ENCODE data around the gene SLC25A21.

Gene SLC25A21

DNA sequence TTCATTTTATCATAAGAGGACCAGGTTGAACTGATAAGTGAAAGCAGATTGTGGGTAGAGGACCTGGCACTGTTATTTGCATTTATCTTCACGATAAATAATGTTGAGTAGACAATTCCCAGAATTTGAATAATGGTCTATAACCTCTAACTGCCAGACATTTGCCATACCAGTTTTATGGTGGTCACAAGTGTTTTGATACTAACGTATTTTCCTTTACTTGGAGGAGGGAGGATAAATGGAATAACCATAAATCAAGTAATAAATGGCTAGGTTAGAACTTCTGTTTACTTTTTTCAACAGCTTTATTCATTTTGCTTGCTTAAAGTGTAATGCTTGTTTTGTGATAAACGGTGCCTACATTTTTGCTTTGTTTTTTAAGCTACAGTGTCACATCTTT lies 501.3 kb downstream of the SLC25A21 start:
- H3K27ac ChIP-seq (ENCODE audit: low read depth, low read length): no peak overlapping the region
- no peaks in the 10 kb centered on the region for H3K9me2 ChIP-seq (replicated peaks; ENCODE audit: control insufficient read depth, low read length)
- no peaks in the 10 kb centered on the region for H3K9me3 ChIP-seq (ENCODE audit: control insufficient read depth, insufficient read depth, low read length)
- no peaks in the 10 kb centered on the region for H3K4me1 ChIP-seq (ENCODE audit: control insufficient read depth, low read length)
- no peaks in the 10 kb centered on the region for H3K27me3 ChIP-seq (ENCODE audit: control insufficient read depth, low read length)
- H4K20me1 ChIP-seq (ENCODE audit: control insufficient read depth, insufficient read depth, low read depth, low read length): no peaks in the 10 kb centered on the region
- H3K79me2 ChIP-seq (ENCODE audit: control insufficient read depth, low read length): no peaks in the 10 kb centered on the region
- no peaks in the 10 kb centered on the region for H3K36me3 ChIP-seq (ENCODE audit: control insufficient read depth, low read length)
- no peak for TF ChIP-seq EZH2phosphoT487 (IDR thresholded peaks at IDR 0.05; ENCODE audit: borderline replicate concordance, low read length)
- TF ChIP-seq, protein P1, sequence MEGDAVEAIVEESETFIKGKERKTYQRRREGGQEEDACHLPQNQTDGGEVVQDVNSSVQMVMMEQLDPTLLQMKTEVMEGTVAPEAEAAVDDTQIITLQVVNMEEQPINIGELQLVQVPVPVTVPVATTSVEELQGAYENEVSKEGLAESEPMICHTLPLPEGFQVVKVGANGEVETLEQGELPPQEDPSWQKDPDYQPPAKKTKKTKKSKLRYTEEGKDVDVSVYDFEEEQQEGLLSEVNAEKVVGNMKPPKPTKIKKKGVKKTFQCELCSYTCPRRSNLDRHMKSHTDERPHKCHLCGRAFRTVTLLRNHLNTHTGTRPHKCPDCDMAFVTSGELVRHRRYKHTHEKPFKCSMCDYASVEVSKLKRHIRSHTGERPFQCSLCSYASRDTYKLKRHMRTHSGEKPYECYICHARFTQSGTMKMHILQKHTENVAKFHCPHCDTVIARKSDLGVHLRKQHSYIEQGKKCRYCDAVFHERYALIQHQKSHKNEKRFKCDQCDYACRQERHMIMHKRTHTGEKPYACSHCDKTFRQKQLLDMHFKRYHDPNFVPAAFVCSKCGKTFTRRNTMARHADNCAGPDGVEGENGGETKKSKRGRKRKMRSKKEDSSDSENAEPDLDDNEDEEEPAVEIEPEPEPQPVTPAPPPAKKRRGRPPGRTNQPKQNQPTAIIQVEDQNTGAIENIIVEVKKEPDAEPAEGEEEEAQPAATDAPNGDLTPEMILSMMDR (IDR thresholded peaks at IDR 0.05; ENCODE audit: low read depth, low read length, poor library complexity, severe bottlenecking): no peak
- no peak overlapping the region for H3K4me3 ChIP-seq (ENCODE audit: low read length)
- H3F3A ChIP-seq (ENCODE audit: control insufficient read depth, insufficient read depth): no peaks in the 10 kb centered on the region
- H3K4me2 ChIP-seq (ENCODE audit: low read length): no peak overlapping the region

DNA sequence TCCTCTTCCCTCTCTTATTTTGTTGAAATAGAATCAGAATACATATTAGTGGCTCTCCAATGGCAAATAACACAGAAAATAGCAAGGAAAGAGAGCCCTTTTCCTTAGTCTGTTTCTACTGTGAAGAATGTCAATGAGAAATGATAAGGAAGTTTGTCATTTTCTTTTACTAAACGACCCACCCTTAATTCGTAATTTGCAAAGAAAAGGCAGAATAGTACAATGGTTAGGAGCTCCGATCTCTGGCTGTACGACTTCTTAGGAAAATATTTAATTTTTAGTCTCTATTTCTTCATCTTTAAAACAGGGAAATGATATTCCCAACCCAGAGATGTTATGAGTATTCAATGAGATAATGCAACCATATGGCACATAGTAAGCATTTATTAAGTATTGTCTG lies 504.7 kb downstream of the SLC25A21 start:
- Histone ChIP-seq H3K9me2 (replicated peaks; ENCODE audit: control insufficient read depth, low read length) (no peaks in the 10 kb centered on the region), H3K27ac (ENCODE audit: low read depth, low read length) (no peak overlapping the region), H3F3A (ENCODE audit: control insufficient read depth, insufficient read depth) (no peaks in the 10 kb centered on the region), H4K20me1 (ENCODE audit: control insufficient read depth, insufficient read depth, low read depth, low read length) (no peaks in the 10 kb centered on the region), H3K27me3 (ENCODE audit: control insufficient read depth, low read length) (no peaks in the 10 kb centered on the region), H3K36me3 (ENCODE audit: control insufficient read depth, low read length) (no peaks in the 10 kb centered on the region), H3K79me2 (ENCODE audit: control insufficient read depth, low read length) (no peaks in the 10 kb centered on the region), H3K4me1 (ENCODE audit: control insufficient read depth, low read length) (no peaks in the 10 kb centered on the region), H3K4me3 (ENCODE audit: low read length) (no peak overlapping the region), H3K9me3 (ENCODE audit: control insufficient read depth, insufficient read depth, low read length) (peaks cover 10% of the 10 kb centered on the region; the same call in 1 of the 2 replicates), H3K4me2 (ENCODE audit: low read length) (no peak overlapping the region)
- no peak for TF ChIP-seq EZH2phosphoT487 (IDR thresholded peaks at IDR 0.05; ENCODE audit: borderline replicate concordance, low read length)
- TF ChIP-seq, protein P1 (IDR thresholded peaks at IDR 0.05; ENCODE audit: low read depth, low read length, poor library complexity, severe bottlenecking): no peak

DNA sequence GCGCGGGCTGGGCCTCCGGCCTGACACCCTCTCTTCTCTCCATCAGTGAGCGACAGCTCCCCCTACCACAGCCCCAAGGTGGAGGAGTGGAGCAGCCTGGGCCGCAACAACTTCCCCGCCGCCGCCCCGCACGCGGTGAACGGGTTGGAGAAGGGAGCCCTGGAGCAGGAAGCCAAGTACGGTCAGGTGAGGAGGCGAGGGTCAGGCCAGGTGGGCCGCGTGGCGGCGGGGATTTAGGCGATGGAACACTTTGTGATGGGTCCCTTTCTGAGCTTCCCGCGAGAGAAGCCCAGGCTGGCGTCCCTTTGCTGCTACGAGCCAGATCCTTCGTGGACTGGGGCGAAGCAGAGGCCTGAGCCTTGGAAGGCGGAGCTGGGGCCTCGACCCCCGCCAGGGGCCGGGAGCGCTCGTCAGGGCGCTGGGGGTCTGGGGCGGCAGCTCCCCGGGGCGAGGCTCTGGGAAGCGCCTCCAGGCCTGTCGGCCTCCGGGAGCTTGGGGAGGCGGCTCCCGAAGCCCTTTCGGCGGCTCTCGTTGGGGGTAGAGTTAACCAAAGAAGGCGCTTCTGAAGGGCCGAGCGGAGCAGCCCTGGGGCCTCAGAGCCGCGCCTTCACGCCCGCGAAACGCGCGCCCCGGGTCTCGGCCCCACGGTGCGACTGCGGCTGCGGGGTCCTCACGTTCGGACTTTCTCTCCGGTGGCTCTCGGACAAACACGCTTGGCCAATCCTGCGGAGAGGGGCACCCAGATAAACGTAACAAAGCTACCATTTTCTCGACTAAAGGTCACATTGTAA lies 505.8 kb downstream of the SLC25A21 start:
- no peak overlapping the region for H3K4me3 ChIP-seq (ENCODE audit: low read length)
- H4K20me1 ChIP-seq (ENCODE audit: control insufficient read depth, insufficient read depth, low read depth, low read length): no peaks in the 10 kb centered on the region
- H3F3A ChIP-seq (ENCODE audit: control insufficient read depth, insufficient read depth): no peaks in the 10 kb centered on the region
- no peaks in the 10 kb centered on the region for H3K79me2 ChIP-seq (ENCODE audit: control insufficient read depth, low read length)
- no peaks in the 10 kb centered on the region for H3K9me2 ChIP-seq (replicated peaks; ENCODE audit: control insufficient read depth, low read length)
- no peak for TF ChIP-seq EZH2phosphoT487 (IDR thresholded peaks at IDR 0.05; ENCODE audit: borderline replicate concordance, low read length)
- TF ChIP-seq, protein P1 (IDR thresholded peaks at IDR 0.05; ENCODE audit: low read depth, low read length, poor library complexity, severe bottlenecking): no peak
- H3K27me3 ChIP-seq (ENCODE audit: control insufficient read depth, low read length): no peaks in the 10 kb centered on the region
- H3K27ac ChIP-seq (ENCODE audit: low read depth, low read length): no peak overlapping the region
- peaks cover 10% of the 10 kb centered on the region; the same call in 1 of the 2 replicates for H3K9me3 ChIP-seq (ENCODE audit: control insufficient read depth, insufficient read depth, low read length)
- no peaks in the 10 kb centered on the region for H3K36me3 ChIP-seq (ENCODE audit: control insufficient read depth, low read length)
- H3K4me2 ChIP-seq (ENCODE audit: low read length): no peak overlapping the region
- H3K4me1 ChIP-seq (ENCODE audit: control insufficient read depth, low read length): no peaks in the 10 kb centered on the region

All from DOHH2 (cell line).